ENCODE measurements around the gene ZNF248.

The ZNF248 gene

DNA sequence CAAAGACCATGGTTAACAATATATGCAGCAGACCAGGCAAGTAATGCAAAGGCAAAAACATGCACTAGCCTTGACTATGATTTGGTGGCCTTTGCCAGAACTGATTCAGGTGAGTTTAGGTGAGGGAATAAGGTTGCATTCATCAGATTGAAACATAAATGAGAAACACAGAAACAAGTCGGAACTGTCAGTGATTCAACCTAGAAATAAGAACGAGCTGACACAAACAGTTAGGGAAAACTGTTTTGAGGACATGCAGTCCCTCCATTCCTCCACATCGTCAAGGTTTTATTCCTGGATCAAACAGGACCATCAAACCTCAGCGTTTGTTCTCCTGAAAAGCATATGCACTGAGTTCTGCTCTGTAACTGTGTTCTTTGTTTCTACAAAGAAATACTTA is 1.8 kb downstream of the ZNF248 start:
- TF ChIP-seq, protein P1, sequence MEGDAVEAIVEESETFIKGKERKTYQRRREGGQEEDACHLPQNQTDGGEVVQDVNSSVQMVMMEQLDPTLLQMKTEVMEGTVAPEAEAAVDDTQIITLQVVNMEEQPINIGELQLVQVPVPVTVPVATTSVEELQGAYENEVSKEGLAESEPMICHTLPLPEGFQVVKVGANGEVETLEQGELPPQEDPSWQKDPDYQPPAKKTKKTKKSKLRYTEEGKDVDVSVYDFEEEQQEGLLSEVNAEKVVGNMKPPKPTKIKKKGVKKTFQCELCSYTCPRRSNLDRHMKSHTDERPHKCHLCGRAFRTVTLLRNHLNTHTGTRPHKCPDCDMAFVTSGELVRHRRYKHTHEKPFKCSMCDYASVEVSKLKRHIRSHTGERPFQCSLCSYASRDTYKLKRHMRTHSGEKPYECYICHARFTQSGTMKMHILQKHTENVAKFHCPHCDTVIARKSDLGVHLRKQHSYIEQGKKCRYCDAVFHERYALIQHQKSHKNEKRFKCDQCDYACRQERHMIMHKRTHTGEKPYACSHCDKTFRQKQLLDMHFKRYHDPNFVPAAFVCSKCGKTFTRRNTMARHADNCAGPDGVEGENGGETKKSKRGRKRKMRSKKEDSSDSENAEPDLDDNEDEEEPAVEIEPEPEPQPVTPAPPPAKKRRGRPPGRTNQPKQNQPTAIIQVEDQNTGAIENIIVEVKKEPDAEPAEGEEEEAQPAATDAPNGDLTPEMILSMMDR (IDR thresholded peaks at IDR 0.05), result no peak

DNA sequence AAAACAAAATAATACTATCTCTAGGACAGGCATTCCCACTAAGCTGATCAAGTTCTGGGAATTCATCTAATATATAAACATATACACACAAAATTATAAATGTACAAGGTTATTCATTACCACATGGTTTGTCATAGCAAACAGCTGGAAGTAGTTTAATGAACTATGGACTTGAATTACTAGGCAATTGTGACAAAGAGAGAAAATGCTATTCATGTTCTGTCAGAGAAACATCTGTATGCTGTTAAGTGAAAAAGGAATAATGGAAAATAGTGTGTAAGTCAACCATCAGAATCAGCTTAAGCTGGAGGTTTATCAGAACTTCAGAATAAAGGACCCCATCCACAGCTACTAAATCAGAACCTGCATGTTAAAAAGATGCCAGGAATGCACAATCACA is 2.8 kb downstream of the ZNF248 start:
- TF ChIP-seq, protein P1 (IDR thresholded peaks at IDR 0.05), result no peak

DNA sequence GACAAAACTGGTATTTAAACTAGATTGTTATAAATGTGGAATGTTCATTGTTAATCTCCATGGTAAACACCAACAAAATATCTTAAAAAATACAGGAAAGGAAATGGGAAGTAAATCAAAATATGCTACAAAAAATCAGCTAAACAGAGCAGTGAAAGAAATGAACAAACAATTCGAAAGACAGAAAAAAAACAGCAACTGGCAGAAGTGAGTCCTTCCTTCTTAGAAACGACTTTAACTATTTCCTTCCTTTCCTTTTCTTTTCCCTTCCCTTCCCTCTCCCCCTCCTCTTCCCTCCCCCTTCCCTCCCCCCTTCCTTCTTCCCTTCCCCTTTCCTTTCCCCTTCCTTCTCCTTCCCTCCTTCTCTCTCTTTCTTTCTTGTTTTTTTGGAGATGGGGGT is 12.8 kb downstream of the ZNF248 start:
- TF ChIP-seq, protein P1 (IDR thresholded peaks at IDR 0.05), result no peak

DNA sequence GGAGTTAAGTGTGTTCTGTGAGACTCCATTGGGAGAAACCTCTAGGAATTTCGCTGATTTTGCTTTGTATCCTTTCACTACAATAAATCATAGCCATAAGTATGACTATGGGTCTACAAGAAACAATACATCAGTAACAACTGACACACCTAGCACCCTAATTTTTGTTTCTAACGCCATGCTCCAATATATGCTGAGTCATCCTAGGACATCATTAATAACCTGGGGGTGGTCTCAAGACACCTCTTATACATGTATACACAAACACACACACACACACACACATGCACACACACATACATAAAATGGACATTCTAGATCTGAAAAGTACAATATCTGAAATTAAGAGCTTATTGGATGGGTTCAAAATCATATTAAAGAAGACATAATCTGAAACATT is 18.2 kb downstream of the ZNF248 start:
- TF ChIP-seq, protein P1 (IDR thresholded peaks at IDR 0.05), result no peak

DNA sequence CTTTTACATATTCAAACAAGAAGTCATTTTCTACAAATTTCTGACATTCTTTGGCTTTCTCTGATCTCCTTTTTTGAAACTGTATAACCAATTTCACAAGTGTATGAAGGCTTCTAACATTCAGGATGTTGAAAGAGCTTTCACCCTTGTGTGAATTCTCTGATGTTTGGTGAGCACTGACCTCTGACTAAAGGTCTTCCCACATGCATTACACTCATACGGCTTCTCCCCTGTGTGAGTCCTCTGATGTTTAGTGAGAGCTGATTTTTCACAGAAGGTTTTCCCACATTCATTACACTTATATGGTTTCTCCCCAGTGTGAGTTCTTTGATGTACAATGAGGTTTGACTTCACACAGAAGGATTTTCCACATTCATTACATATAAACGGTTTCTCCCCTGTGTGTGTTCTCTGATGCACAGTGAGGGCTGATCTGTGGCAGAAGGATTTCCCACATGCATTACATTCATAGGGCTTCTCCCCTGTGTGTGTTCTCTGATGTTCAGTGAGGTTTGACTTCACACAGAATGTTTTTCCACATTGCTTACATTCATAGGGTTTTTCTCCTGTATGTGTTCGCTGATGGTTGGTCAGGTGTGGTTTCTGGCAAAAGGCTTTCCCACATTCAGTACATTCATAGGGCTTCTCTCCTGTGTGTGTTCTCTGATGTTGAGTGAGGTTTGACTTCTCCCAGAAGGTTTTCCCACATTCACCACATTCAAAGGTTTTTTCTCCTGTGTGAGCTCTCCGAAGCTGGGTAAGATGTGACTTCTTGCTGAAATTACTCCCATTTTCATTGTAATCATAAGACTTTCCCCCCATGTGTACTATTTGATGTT is 25.7 kb downstream of the ZNF248 start:
- TF ChIP-seq, protein P1 (IDR thresholded peaks at IDR 0.05), result no peak

DNA sequence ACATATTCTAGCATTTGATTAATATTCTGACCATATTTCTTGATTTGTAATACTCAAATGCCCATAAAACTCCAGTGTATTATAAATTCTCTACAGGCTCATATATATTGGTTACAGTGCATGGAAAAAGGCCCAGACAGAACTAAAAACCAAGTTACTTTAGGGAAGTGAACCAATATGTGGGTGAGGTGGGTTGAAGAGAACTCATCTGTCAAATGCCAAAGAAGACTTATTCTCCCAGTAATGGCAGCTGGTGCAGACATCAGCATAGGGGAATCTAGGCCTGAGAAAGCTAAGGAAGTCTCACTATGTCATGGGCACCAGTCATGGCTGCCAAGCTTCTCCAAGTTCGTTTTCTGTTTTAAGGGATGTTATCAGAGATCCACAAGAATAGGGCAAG is 30.6 kb downstream of the ZNF248 start:
- TF ChIP-seq, protein P1 (IDR thresholded peaks at IDR 0.05), result no peak

DNA sequence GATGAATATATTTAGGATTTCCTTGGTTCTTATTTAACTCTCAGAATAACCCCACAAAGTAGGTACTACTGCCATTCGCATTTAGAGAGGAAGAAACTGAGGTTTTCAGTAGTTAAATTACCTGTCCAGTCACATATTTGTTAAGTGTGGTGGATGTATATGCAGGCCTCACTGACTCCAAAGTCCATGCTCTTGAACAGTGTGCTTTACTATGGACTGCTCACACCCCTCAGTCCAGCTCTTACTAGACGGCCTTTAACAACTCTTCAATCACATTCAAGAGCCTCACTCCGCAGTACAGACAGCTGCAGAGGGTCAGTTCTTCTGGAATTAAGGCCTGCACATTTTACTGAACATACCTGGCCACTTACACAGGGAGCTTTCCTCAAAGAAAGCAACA is 36.2 kb downstream of the ZNF248 start:
- TF ChIP-seq, protein P1 (IDR thresholded peaks at IDR 0.05), result no peak
